NCI-H82 treated with DMSO at 0.1 percent for 48 hours (cell line): Measurements from ENCODE around the gene LYZL1.
"Not testable (repeated sequence)": the region's sequence is repeated elsewhere in the genome, so short reads cannot be mapped to it uniquely, and the experiment has no call there.

ENCODE experiments used
- DNase-seq: peaks from one replicate; lab custom pipeline; 2025; ENCODE audit not compliant: unreplicated experiment; lab: John Stamatoyannopoulos, UW

LYZL1 gene

DNA sequence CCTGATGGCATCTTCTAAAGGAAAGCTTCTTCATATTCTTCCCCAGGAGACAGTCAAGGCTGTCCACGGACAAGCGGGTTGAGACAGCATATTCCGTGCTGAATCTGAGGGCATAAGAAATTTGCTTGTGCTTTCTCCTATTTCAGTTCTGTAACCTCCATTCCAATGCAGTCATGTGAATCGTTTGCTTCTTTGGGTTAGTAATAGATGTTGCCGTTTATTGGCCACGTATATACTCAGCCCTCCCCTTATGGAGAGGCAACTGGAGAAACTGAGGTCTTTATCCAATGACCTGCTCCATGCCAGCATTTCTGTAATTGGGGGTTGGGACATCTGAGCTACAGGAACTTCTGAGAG, 38.9 kb downstream of the LYZL1 start:
- DNase-seq, result no peak

DNA sequence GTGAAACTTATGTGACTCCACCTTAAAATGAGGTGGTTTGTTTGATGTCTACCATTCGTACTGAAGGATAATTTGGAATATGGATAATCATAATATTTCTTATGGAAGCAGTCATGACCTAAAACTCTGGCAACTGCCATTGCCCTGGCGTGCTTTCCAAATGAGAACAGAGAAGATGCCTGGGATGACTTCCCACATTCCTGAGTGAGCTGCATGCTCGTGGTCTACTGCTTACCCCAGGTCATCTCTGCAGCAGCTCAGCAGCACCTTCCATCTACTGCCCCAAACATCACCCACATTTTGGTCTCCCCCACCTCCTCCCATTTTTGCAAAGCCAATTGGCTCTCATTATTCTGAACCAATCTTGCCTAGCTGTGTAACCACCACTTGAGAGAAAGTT, 40.1 kb downstream of the LYZL1 start:
- DNase-seq, result no peak

DNA sequence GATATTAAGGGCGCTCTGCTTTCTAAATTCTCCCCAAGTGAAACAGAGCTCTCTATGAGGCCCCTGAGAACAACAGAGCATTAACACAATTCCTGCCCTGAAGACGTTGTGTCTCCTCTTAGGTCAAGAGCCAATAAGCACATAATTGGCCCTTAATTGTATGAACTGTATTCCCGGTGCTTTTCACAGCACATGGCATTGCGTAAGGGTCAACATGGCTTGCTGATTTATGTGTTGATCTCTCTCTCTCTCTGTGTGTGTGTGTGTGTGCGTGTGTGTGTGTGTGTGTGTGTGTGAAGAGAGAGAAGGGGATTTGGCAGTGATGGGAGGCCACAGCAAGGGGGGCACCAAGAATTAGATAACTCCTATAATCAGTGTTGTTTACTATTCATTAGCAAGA, 40.5 kb downstream of the LYZL1 start:
- DNase-seq, result peak; percentile 52

DNA sequence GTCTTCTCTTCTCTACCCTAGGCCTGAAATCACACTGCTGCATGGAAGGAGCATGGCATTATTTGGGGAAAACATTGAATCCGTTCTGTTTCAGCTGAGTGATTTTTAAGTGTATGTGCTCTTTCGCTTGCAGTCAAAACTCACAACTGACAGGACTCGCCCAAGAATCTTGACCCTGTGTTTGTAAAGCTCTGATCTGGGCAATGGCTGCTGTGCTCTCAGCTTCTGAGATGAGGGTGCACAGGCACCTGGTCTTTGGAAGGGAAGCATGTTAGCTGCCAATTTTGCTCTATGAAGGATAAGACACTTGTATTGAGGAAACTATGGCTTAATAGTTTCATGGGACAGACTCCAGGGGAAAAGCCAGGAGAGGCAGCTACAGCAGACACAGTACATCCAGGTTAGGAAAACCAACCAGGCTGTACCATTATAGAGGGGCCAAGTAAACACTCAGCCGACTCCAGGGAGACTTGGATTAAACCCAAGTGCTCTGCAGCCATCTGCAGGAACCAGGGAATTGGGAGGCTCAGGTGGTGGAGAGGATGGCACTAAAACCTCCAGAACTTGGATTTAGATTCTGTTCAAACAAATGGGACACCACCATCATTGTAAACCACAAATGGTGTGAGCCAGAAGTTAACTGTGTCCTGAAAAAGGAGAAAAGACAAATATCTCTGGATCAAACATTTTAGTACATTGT, 43.3 kb downstream of the LYZL1 start:
- DNase-seq, result no peak

DNA sequence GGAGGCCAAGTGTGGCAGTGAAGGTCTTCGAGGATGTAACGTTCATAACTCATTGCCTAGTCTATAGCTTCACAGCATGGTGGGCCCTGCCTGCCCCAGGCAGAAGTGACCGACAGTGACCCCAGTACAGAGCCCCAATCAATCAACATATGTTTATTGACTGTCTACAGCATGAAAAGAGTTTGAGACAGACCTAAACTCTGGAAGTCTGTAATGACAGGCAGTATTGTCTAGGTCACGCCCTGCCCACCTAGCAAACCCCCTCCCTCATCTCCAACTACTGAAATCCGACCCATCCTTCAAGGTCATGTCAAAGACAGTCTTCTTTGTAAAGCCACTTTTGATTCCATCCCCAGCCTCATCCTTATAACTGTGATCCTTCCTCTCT, 43.9 kb downstream of the LYZL1 start:
- DNase-seq, result no peak

DNA sequence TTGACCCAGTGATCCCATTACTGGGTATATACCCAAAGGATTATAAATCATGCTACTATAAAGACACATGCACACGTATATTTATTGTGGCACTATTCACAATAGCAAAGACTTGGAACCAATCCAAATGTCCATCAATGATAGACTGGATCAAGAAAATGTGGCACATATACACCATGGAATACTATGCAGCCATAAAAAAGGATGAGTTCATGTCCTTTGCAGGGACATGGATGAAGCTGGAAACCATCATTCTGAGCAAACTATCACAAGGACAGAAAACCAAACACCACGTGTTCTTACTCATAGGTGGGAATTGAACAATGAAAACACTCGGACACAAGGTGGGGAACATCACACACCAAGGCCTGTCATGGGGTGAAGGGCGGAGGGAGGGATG, 48.7 kb downstream of the LYZL1 start:
- not testable (repeated sequence) for DNase-seq

DNA sequence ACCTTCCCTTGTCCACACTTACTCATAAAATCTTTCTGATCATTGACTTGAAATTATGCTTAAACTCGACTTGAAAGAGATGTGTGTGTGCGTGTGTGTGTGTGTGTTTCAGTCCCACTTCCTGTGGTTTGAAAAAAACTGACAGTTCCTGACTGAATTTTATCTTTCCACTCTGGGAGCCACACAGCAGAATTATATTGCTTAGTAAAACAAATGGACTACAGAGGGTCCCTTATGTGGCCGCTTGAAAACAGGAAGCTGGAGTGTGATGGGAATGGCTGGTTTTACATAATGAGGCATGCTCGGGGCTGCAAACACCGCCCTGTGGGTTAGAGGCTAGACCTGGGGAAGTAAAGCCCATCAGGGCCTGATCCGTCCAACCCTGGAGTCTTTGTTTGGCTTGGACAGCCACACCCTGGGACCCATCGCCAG, 54.8 kb downstream of the LYZL1 start:
- DNase-seq, result no peak

DNA sequence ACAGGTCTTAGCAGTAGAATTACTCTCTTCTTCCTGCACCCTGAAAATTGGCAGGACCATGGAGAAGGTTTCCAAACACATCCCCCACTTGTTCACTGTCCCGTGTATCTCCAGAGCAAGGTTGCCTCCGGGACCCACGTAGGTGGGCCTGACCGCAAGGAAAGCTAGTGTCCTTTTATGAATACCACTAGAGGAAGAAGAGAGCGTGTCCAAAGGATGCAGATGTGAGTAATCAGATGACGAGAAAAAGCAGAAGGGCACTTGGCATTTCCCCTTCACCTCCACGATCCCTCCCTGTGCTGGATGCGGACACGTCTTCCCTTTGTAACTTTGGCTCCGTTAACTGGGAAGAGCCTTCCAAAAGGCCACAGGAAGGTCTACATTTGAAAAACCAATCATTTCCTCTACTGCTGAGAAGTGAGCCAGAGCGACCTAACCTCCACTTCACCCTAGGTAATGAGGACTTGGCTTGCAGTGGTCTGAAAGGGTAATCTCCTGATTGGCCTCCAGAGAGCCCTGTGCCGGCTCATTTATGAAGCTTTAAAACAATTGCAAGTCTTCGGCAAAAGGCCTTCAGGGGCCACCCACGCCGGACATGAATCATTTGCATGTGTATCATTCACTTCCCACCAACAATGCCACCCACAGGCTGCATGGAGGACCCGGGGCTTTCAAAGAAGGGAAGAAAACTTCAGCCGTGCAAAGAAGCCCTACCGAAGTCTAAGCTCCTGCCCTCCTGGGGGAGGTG, 55.4 kb downstream of the LYZL1 start:
- DNase-seq, result no peak

DNA sequence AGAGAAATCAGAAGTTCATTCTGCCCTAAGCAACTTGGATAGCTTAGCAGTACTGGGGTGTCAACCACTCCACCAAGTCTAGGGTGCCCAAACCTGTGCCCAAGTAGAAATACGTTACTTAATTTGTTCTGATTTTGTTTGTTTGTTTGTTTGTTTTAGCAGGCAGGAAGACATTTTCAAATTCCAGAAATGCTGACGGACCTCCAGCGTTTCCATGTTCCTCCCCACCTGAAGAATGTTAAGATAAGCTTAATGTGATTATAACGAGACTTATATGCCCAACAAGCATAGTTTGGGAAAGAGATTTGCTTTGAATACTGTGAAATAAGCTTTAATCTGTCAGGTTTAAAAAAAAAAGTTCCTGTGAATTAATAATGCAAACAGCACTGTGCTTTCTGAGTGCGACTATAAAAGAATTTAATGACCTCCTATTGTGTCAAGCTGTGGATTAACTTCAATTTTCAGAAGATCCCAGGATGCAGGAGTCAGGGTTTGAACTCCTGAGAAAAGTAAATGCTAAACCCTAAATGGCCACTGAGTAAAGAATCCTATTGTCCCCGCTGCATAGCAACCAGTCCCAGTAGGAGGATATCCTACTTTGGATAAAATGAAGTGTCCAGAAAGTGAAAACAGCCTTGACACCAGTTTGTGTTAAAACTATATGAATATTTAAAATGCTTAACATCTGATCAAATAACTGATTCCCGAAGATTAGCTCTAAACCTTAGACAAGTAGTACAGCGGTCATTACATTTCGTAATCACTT, 56.5 kb downstream of the LYZL1 start:
- no peak for DNase-seq

DNA sequence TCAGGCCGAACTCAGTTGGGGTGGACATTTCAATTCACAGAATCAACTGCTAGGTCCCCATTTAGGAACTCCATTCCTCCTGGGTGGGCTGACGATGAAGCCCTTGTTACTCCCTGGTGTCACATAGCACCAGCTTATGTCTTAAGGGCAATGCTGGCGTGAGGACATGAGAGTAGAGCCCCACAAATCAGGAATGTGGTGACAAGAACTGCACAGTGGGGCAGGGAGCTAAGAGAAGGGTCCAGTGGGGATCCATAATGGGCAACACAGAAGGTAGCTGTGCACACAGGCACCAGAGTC, 57.0 kb downstream of the LYZL1 start:
- DNase-seq, result no peak

DNA sequence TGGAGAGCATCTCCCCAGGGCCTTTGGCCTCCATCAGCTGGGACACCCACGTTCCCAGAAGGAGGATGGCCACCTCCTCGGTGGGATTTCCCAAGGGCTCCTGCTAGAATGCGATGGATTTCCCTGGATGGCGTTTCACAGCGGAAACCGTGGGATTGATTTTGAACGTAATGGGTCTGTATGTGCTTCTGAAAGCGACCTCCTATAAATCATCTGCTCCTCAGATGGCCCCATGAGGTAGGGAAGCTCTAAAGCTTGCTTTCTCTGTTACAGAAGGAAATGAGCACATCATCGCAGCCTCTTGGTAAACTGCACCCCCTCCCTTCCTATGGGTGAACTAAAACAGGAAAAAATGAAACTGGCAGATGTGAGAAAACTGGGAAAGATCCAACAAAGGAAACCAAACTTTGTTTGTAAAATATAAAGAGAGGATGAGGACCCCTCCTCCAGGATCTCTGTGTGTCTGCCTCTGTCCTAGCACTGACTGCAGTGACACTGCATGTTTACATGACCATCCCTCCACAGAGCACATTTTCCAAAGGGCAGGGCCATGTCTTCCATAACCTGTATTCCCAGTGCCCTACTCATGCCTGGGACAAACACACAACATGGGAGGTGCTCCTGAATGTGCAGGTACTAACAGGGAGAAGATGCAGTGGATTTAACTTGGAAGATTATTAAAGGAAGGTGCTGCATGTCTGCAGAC, 57.6 kb downstream of the LYZL1 start:
- DNase-seq, result no peak

DNA sequence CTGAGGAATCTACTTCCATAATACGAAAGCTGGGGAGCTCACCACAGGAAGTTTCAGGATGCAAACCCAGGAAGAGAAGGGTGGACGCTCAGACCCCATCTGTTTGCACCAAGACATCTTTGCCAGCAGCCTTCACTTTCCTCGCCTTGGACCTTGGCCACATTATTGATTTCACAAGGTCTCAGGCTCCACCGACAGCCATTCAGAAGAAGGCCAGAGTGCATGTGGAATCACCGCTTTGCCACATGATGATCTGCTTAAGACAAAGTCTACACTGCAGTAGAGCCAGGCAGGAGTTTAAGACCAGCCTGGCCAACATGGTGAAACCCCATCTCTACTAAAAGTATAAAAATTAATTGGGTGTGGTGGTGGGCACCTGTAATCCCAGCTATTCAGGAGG, 60.0 kb downstream of the LYZL1 start:
- no peak for DNase-seq

DNA sequence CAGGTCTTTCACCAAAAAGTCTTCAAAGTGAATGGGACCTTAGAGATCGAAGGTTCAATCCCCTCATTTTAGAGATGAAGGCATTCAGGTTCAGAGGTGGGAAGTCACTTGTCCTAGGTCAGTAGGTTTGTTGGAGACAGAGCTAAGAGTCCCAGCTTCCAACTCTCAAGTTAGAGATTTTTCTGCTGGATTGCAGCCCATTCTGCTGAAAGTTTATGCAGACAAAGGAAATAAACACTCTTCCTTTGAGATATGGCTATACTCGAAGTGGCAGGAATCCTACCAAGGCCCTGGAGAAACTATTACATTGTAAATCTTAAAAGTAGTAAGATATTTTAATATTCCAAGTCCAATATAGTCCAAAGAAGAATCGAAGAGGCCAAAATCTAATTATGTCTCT, 64.4 kb downstream of the LYZL1 start:
- DNase-seq, result no peak

DNA sequence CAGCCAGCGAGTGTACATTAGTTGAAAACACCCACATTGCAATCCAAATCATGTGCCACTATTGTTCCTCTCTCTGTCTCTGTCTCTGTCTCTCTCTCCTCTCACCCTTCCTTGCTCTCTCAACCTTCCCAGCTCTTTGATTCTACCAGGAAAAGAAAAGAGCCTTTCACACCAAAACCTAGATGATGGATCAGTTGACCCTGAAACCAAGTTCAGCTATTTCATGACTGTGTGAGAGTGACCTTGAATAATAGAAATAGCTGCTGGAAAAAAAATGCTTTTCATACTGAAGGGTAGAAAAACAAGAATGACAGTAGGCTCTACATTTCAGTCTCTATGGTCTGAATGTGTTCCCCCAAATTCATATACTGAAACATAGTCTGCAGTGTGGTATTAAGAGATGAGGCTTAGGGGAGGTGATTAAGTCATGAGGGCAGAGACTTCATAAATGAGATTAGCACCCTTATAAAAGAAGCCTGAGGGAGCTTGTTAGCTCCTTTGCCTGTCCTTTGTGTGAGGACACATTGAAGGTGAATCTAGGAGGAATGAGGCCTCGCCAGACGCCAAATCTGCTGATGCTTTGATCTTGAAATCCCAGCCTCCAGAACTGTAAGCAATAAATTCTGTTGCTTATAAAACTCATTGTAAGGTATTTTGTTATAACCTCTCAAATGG, 65.2 kb downstream of the LYZL1 start:
- DNase-seq, result peak; percentile 75

DNA sequence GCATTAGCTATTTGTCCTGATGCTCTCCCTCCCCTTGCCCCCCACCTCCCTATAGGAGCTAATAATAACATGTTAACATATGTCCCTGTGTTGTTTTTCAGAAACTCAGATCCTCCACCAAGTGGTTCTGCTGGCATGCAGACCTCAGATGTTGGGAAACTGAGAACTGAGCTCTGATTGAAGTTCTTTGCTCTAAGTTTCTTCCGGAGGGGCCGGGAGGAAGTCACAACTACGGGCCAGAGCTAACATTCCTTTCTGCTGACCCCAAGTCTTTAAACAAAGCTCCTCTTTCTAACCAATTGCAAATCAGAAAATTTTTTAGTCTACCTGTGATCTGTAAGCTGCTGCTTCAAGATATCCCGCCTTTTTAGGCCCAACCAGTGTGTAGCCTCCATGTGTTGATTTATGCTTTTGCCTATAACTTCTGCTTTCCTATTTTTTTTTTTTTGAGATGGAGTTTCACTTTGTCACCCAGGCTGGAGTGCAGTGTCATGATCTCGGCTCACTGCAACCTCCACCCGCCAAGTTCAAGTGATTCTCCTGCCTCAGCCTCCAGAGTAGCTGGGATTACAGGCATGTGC, 66.6 kb downstream of the LYZL1 start:
- no peak for DNase-seq

DNA sequence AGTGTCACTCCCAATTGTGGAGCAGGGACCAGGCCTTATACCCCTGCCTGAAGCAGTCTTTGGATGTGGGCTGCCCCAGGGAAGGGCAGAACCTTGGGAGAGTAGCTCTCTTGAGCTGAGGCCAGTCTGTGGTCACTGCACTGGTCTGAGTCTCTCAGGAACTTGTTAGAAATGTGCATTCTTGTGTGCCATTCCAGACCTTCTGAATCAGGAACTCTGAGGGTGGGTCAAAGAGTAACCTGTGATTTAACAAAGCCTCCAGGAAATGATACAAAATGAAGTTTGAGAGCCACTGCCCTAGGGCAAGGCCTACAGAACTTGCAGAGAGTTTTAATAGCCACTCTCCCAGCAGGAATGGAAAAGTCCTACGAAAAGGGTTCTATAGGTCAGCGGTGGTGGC, 68.1 kb downstream of the LYZL1 start:
- no peak for DNase-seq

DNA sequence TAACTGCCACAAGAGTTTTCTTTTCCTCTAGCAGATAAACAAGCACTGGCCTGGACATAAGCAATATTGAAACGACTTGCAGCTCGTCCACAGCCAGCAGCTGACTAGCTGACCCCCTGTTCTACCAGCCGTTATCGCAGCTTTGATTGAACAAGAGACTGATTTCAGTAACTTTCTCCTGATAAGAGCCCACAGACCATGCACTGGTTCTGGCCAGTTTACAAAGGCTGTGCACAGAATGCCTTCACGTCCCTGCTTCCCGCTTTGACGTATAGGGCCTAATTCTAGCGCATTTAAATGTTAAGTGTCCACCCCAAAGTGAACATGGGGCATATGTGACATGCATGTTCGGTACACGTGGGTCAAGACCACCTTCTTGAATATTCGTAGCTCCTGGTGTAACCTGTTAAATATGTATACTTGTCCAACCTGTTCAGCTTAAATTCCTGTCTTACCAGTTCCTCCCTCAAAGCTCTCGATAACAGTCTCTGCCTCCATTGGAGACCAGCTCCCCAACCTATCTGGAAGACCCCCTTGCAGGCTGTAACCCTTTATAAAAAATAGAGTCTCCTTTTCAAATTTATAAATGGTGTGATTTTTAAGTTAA, 69.2 kb downstream of the LYZL1 start:
- no peak for DNase-seq

DNA sequence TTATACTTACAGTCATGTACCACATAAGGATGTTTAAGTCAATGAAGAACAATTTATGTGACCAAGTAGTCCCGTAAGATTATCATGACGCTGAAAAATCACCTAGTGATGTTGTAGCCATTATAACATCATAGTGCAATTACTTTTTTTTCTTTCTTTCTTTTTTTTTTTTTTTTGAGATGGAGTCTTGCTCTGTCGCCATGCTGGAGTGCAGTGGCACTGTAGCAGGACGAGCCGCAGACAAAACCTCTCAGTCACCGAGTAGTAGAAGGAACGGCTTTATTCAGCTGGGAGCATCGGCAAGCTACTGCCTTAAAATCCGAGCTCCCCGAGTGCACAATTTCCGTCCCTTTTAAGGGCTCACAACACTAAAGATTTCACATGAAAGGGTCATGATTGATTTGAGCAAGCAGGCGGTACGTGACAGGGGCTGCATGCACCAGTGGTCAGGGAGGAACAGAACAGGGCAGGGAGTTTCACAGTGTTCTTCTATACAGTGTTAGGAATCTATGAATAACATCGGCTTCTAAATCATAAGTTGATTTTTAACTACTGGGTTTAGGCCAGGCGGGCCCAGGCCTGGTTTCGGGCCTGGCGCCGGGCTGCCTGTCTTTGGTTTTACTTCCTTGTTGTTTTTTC, 71.5 kb downstream of the LYZL1 start:
- not testable (repeated sequence) for DNase-seq
